ENCODE results near the gene GHRL. TPM values are rescaled to one million over a fixed set of nuclear protein-coding genes. Genes with fewer than 3 reads are reported as not detected.

The GHRL gene
- total and polyA plus RNA-seq, 2 of the 4 experiments (the other 2 are of a cell fraction), result 0.27 TPM; not detected in 1

- WGBS, 2 experiments (ENCODE audit: extremely low coverage in 2 of 2, insufficient read length in 1 of 2), result 92% methylated on average over 5 of the region's 6 CpGs; no CpG with 5 or more reads in 1 of the 2 experiments
- Histone ChIP-seq H3K4me2 (ENCODE audit: low read depth, low read length) (no peak overlapping the region), H2AK9ac (replicated peaks; ENCODE audit: low read depth, low read length, poor library complexity) (no peak overlapping the region), H3K4ac (ENCODE audit: low read depth, low read length) (no peak overlapping the region), H3K9ac (ENCODE audit: low read depth, low read length) (no peak overlapping the region), H4K91ac (ENCODE audit: insufficient read depth, low read depth, low read length) (no peak overlapping the region), H4K5ac (ENCODE audit: low read depth, low read length) (no peak overlapping the region), H4K8ac (ENCODE audit: low read depth in 2 of 2, low read length in 2 of 2) (no peak overlapping the region), H2BK20ac (ENCODE audit: low read depth, low read length) (no peak overlapping the region), H3K79me1 (ENCODE audit: low read depth in 1 of 2, low read length in 2 of 2) (no peaks in the 10 kb centered on the region; a peak in 1 of 4 replicates), H3K23ac (ENCODE audit: low read depth, low read length) (no peak overlapping the region), H3K27ac (ENCODE audit: insufficient read depth, low read length) (no peak overlapping the region), H3K4me1 (ENCODE audit: control insufficient read depth, insufficient read depth, low read length) (no peaks in the 10 kb centered on the region), H3K9me1 (ENCODE audit: insufficient read depth, low read length) (no peaks in the 10 kb centered on the region; the same call in 1 of the 2 replicates), H2BK15ac (ENCODE audit: low read depth, low read length) (no peak overlapping the region), H3K4me3 (ENCODE audit: insufficient read depth, low read depth, low read length) (no peak overlapping the region), H3K36me3 (ENCODE audit: control insufficient read depth, insufficient read depth, low read length) (peaks cover 24% of the 10 kb centered on the region), H2AK5ac (ENCODE audit: low read depth, low read length) (no peak overlapping the region), H3K14ac (replicated peaks; ENCODE audit: low read depth, low read length) (no peak overlapping the region), H4K20me1 (ENCODE audit: insufficient read depth, low read length) (no peaks in the 10 kb centered on the region), H2BK120ac (ENCODE audit: low read depth, low read length) (no peak overlapping the region), H2BK5ac (ENCODE audit: low read depth, low read length, poor library complexity, severe bottlenecking) (no peak overlapping the region), H3K18ac (ENCODE audit: low read depth, low read length) (no peak overlapping the region), H3K9me3 (ENCODE audit: control insufficient read depth, insufficient read depth, low read length) (no peaks in the 10 kb centered on the region), H3K56ac (ENCODE audit: extremely low read depth, insufficient read depth, low read length) (no peak overlapping the region), H3K27me3 (ENCODE audit: control insufficient read depth, insufficient read depth, low read length) (no peaks in the 10 kb centered on the region), H2AFZ (replicated peaks; ENCODE audit: low read length, poor library complexity) (no peak overlapping the region)
- ATAC-seq (ENCODE audit: low read depth) (no peak), DNase-seq (no peak)
- BruUV-seq (replicated peaks), result no TSS peak
- POLR2A ChIA-PET (ENCODE audit: unreplicated experiment), result no interaction called here
- CTCF ChIA-PET, result no interaction called here
- intact Hi-C loops (cut with micrococcal nuclease) (no loop called here), in situ Hi-C loops (cut with MboI; ENCODE audit: low sequenced_read_pairs) (no loop called here), dilution Hi-C loops (cut with HindIII; ENCODE audit: low sequenced_read_pairs, unreplicated experiment) (no loop called here)
- no peak for TF ChIP-seq POLR2A (IDR thresholded peaks at IDR 0.05; ENCODE audit: low read depth, low read length)
Measured at GRCh38 chr3:10291641-10292040, 1.1 kb downstream of the GHRL start.

Data from IMR-90 (cell line).